NCI-H2196 (cell line): Measurements from ENCODE around the gene NSMF.

Experiments used
- DNase-seq: peaks from one replicate; lab custom pipeline; 2025; ENCODE audit not compliant: unreplicated experiment; lab: John Stamatoyannopoulos, UW

The NSMF gene

DNA sequence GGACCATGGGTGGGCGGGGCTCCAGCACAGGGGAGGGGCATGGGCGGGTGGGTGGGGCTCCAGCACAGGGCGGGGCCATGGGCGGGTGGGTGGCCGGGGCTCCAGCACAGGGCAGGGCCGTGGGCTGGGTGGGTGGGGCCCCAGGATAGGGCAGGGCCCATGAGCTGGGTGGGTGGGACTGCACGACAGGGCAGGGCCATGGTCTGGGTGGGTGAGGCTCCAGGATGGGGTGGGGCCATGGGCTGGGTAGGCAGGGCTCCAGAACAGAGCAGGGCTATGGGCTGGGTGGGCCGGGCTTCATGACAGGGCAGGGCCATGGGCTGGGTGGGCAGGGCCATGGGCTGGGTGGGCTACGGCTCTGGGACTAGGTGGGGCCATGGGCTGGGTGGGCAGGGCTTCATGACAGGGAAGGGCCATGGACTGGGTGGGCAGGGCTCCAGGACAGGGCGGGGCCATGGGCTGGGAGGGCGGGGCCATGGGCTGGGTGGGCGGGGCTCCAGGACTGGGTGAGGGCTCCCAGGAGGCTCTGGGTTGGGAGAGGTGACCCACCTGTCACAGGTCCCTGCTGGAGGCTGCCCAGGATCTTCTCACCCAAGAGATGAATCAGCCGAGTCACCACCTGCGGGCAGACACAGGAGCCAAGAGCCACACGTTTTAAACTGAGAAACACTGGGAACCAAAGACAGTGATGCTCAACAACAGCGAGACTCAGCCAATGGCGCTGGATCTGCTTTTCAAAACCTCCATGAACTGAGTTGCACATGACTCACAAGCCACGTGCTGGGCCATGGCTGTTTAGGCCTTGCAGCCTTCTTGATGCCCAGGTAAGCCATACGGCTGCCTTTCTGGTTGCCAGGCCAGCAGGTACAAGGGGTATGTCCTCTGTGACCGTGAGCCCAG is 33.6 kb upstream of the NSMF start:
- no peak for DNase-seq

DNA sequence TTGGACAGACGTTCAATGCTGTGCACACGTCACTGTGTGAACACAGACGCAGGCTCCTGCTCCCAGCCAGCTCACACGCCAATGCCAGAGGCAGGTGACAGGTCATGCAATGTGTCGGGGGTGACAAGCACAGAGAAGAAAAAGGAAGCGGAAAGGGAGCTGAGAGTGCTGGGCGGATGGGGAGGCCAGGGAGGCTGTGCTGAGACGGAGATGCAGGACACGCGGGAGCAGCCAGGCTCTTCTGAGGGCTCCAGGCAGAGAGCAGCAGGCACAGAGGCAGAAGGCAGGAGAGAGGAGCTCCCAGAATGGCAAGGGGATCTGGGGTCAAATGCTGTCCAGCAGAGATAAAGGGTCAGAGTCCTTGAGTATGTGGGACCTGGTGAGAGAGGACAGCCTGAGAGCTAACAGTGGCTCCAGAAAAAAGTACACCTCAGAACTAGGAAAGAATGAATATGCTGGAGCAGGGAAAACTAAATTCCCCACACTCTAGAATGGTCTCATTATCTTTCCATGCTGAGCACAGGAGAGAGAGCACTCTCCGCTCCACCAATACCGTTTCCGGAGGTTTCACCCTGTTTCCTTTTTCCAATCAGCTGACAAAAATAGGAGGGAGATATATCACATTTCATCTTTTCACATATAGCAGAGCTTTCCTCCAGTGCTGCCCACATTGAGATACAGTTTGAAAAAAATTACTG is 32.8 kb upstream of the NSMF start:
- DNase-seq, result no peak

DNA sequence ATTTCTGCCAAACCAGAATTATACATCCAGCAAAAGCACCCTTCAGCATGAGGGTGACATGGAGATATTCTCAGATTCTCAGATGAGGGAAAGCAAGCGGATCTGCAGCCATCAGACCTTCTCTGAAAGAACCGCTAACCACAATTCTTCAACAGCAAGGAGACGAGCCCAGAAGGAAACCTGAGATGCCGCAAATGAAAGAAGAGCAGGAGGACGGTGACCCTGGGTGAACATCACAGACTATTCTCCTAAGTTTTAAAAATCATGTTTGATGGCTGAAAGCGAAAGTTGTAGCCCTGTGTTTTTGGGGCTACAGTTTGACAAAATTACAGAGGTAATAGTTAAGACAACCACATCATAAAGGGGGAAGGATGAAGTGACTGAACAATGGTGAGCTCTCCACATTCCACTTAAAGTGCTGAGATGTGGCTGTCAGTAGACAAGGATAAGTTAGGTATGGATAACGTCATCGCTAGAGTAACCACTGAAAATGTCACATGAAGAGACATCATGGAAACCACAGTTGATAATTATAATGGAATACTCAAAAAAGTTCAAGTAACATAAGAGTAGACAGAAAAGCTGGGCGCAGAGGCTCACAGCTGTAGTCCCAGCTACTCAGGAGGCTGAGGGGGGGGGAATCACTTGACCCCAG is 31.5 kb upstream of the NSMF start:
- DNase-seq, result no peak

DNA sequence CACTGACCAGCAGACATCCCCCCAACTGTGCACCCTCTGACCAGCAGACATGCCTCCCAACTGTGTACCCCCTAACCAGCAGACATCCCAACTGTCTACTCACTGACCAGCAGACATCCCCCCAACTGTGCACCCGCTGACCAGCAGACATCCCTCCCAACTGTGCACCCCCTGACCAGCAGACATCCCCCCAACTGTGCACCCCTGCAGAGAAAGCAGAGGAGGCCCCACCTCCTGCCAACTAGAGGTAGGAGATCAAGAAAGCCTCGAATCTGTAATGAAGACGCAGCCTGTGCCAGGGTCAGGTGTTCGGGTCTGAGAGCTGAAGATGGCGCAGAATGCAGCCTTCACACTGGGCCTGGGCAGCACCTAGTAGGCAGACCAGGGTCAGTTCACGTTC is 29.8 kb upstream of the NSMF start:
- DNase-seq, result no peak

DNA sequence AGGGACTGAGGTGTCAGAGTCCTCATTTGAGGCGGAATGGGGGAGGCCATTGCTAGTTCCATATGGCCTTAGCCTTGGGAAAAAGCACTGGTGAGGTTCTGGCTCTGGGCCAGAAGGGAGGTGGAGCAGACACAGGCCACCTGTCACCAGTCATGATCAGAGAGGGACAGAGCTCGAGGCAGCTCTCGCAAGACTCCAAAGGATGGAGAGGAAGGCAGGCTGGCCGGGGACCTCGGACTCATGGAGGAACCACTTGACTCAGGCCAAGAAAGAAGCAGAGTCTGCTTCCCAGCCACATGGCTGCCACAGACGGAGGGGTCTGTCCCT is 29.2 kb upstream of the NSMF start:
- peak; percentile 37 for DNase-seq

DNA sequence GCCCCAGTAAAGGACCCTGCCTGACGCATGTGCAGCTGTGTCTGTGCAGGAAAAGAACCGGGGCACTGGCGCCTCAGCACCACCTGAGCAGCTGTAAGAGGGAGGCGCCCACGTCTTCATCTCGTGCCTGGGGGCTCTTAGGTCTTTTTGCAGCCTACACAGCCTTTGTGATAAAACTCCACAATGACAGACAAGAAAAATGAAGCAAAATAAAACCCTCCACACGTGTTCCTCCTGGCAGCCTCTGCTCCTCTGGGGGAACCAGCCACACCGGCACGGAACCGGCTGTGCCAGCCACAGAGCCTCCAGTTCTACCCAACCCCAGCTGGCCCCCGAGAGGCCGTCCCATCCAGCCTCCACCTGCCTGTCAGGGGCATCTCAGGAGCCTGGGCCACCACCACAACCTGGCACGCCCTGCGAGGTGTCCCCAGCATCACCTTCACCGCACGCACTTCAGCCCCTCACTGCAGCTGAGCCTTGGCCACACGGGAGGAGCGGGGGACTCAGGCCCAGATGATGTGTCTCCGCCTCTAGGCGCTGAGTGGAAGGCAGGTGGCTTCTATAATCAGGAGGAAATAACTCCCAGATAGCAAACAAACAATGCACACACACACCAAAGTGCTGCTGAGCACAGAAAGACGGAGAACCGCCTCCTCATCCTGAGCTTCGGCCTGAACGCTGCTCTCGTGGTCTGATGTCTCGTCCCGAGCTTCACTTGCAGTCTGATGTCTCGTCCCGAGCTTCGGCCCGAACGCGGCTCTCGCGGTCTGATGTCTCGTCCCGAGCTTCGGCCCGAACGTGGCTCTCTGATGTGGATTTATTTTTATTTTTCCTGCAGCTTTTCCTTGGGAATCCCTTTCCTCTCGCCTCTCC is 28.6 kb upstream of the NSMF start:
- DNase-seq, result peak; percentile 42

DNA sequence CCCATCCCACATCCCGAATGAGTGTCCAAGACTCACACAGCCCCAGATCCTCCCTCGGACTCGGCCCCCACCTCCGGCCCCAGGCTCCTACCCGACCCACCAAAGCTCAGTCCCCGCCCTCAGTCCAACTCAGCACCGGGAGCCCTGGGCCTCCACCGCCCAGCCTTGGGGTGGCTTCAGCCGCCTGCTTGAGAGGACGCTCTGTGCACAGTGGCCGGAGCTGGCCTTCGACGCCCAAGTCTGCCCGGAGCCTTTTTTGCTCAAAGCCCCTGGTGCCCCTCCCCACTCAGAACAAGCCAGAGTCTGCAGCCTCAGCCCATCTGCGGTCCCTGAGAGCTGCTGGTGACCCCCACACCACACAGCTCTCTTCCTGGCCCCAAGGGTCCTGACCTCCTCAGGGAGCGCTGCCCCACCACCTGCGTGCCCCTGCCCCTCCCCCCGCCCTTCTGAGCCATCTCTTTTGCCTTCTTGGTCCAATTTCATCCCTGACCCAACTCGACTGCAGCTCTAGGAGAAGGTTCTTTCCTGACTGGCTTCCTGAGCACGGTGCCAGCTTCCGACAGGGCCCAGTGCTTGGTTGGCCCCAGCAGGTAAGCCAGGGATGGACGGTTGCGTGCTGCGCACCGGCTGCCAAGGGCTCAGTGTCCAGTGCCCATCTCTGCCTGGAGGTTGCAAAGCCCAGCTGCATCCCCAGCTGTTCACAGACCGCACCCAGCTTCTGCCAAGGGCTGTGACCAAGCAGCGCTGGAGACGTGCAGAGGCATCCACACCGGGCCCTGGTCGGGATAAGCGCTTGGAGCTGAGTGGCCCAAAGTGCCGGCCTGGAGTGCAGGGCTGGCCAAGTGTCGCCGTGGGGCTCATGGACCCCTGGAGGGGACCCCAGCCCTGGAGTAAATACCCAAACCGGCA is 27.7 kb upstream of the NSMF start:
- DNase-seq, result no peak

DNA sequence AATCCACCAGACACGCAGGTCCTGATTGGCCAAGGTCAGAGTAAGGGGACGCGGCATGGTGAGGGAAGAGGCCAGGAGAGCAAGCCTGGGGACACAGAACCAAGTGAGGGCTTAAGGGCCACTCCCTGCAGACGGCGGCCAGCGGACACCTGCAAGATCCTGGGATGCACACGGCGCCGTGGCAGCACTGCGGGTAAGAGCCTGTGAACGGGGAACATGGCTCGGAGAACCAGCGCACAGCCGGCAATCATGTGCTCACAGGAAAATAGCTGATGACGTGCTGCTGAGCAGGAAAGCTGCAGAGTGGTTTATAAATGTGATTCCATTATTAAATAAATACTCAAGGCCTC is 27.0 kb upstream of the NSMF start:
- DNase-seq, result no peak

DNA sequence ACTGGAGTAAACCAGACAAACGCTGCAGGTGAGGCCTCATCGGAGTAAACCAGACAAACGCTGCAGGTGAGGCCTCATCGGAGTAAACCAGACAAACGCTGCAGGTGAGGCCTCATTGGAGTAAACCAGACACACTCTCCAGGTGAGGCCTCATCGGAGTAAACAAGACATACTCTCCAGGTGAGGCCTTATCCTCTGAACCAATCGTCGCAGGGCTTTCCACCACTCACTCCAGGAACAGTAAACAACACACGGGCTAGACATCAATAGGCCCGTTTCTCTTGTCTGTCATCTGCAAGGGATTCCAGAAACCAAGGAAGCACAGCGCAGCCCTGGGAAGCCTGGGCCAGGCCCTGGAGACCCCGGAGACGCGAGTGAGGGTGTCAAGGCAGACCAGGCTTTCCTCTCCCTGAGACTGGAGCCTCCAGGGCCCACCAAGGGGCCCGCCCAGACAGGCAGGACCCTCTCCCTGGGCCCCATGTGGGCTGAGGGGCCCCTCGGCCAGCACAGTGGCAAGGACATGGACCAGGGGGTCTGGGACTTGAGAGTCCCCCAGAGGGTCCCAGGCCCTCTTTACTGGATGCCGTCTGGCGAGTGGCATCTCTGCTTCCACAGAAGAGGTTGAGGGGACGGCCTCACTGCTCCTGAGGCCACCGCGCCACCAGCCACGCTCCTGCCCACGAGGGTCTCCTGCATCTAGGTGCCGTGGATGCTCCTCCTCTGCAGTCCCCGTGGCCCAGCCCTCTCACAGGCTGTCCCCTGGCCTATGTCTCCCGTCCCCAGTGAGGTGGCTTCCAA is 26.4 kb upstream of the NSMF start:
- no peak for DNase-seq

DNA sequence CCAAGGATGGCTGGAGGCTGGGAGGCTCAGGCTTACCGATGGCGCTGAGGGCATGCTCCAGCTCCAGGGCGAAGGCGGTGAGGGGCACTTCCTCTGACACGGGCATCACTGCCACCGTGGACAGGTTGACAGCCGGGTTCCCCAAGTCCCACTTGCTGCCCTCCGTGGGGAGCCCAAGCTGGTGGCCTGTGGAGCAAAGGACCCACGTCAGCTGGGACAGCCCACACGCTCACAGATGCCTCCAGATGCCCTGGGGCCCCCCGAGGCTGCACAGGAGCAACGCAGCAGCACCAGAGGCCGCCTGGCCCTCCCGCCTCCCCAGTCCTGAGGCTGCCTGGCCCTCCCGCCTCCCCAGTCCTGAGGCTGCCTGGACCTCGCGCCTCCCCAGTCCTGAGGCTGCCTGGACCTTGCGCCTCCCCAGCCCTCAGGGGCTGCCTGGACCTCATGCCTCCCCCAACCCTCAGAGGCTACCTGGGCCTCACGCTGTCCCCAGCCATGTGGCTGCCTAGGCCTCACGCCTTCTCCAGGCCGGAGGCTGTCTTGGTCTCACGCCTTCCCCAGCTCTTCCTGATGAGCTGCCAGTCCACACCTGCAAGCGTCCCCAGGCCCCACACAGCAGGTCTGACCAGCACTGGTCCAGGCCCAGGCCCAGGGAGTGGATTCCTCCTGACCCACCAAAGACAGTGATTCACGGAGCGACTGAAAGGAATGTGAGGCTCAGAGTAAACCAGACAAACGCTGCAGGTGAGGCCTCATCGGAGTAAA is 25.6 kb upstream of the NSMF start:
- DNase-seq, result no peak

DNA sequence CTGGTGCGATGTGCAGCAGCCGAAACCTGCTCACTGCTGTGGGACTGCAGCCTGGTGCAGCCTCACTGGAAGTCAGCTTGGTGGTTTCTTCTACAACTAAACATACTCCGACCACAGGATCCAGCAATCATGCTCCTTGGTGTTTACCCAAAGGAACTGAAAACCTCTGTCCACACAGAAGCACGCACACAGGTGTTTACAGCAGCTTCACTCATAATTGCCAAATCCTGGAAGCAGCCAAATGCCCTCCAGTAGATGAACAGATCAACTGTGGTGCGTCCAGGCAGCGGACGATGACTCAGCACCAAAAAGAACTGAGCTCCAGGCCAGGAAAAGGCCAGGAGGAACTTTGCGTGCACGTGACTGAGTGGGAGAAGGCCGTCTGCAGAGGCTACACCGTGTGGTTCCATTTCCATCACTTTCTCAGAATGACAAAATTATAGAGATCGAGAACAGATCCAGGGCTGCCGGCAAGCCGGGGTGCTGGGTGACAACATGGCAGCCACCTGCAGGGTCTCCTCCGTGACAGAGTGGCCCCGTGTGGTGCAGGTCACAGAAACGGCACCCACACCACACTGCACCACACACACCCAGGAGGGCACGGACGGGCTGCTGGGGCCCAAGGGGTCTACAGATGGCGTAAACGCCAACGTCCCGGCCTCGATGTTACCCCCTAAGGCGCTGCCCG is 23.1 kb upstream of the NSMF start:
- peak; percentile 62 for DNase-seq

DNA sequence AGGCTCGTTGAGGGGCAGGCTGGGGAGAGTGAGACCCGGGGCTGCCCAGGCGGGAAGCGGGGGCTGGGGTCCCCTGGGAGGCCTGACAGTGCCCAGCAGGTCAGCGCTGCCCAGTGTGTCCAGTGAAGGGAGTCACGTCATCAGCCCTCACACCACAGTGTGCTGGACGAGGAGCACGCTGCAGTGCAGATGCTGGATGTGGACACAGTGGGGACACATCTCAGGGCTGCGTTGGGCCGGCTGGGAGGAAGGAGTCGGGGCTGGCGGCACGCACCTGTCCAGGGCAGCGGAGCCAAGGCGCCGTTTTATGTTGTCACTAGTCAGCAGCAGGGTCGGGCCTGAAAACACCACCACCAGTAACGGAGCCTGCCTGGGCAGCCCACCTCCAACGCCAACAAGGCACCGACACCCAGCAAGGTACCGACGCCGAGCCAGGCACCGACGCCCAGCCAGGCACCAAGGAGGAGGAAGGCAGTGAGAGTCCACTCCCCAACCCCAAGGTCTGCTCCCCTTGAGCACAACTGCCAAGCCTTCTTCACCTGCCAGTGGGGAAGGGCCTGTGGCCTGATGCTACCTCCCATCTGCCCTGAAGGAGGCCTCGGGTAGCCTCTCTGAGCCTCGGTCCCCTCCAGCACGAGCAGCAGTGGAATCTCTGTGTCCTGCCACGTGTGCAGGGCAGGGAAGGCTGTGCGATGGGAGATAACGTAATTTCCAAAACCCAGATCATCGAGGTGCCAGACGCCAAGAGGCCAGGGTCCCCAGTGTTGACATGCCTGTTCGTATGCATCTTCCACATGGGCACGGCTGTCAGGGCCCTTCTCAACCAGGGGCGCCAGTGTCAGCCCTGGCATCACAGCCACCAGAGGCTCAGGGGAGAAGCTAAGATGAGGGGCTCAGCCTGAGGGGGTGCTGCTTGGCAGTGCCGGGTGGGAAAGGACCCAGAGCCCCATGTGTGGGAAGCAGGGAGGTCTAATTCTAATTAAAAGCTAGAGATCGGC is 21.9 kb upstream of the NSMF start:
- no peak for DNase-seq

DNA sequence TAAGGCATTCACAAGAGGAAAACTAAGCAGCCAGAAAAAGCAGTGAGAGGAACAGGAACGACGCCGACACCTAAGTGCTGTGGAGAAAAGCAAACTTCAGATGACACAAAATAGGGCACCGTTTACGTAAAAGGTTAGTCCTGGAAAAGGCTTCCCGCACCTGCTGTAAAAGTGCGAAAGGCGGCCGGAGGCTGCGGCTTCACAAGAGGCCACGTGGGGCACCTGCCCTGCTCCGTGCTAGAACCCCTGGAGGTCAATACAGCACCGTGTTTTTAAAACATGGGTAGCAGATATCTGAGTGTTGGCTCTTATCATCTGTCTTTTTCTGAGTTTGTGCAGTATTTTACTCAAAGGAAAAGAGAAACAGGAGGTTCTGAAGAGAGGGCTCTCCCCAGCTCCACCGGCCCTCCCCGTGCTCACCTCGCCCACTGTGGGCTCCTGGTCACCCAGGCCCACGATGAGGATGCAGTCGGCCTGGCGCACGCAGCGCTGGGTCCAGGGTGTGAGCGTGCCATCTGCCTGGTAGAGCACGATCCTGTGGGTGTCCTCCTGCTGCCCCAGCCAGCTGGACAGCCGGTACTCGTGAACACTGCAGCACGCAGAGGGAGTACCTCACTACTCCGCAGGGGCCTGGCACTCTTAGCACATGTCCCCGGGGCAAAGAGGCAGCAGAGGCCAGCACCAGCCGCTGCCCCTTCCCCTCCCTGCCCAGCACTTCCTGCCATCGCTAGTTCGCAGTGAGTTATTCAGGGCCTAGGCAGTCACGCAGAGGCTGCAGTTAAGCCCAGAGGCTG is 21.0 kb upstream of the NSMF start:
- DNase-seq, result peak; percentile 21

DNA sequence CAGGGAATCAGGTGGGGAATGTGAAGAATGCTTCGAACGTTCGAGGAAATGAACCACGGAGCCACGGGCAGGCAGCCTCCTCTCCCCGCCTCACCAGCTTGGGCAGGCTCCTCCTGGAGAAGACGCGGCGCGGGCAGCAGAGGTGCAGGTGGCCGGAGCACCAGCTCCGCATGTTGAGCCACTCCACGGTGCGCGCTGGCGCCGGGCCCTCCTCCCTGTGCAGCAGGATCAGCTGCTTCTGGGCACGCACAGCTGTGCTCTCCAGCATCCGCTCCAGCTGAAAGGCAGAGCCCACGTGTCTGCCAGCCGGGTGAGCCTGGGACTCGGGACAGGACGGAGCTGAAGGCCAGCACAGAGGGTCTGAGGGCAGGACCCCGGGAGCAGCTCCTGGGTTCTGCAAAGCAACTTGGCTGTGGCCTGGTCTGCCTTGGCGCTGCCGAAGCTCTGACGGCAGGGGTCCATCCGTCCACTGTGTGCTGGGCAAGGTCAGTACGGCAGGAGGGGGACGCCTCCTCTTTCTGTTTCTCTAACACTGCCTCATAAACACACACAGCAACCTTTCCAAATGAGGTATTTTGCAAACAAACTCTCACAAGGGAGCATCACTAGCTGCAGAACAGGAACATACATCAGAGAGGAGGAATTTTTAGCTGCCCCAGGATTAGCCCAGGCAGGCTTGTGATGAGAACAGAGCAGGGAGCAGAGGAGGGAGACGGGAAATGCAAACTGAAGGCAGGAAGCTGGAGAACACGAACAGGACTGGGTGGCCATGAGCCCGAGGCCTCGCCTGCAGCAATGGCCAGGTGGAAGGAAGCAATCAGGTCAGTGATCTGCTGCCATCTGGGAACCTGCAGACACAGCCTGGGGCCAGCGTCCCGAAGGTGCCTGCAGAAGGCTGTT is 20.1 kb upstream of the NSMF start:
- DNase-seq, result peak; percentile 75

DNA sequence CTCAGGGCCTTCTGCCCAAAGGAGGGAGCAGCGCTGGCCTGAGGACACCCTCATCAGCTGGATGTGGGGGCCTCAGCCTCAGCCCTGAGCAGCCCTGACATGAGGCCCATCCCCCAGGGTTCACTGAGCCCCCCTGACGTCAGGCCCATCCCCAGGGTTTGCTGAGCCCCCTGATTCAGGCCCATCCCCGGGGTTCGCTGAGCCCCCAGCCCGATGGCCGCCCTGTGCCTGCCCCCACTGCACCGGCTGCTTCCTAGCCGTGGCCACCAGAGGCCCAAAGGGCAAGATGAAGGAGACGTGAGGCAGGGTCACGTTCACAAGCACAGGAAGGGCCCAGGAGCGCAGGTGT is 19.5 kb upstream of the NSMF start:
- no peak for DNase-seq
